ENCODE measurements around the gene RRAGD.

RRAGD gene

DNA sequence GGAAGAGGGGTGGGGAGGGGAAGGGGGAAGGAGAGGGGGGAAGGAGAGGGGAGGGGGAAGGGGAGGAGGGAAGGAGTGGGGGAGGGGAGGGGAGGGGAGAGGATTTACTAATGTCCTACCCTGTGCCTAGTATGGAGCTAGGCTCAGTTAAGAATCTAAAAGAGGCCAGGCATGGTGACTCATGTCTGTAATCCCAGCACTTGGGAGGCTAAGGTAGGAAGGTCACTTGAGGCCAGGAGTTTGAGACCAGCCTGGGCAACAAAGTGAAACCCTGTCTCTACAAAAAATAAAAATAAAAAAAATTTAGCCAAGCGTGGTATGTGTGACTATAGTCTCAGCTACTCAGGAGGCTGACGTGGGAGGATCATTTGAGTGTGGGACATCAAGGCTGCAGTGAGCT lies 72.5 kb downstream of the RRAGD start:
- DNase-seq: no peak

DNA sequence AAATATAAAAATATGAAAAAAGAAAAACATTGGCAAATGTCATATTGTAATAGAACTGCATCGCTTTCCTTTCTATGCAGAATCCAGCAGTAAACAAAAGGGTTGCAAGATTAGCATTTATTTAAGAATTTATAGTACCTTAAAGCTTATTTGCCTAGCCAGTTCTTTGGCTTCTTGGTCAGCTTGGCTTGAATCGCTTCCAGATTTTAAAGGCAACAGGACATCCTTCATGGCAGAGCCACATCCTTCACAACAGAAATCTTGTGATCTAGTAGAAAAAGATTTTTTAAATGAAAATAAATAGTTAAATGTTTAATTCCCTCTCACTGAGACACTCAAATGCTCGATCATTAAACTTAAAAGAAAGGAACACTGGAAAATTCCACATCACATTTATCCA lies 76.9 kb downstream of the RRAGD start:
- no peak for DNase-seq

DNA sequence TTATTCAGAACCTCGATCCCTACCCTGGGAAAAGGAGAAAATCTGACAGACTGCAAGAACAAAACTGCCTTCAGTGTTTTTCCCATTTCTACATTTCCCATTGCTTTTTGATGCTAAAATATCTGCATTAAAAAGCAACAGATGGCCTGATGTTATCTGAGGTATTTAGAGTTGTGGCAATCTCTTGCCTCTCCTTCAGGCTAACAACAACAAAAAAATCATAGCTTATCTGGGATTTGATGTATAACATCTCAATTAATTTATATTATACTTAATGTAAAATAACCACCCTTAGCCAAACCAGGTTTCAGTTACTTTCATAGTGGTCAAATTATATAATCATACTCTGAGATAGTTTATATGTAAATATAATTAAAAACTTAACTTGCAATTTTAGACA lies 81.2 kb downstream of the RRAGD start:
- DNase-seq: no peak

DNA sequence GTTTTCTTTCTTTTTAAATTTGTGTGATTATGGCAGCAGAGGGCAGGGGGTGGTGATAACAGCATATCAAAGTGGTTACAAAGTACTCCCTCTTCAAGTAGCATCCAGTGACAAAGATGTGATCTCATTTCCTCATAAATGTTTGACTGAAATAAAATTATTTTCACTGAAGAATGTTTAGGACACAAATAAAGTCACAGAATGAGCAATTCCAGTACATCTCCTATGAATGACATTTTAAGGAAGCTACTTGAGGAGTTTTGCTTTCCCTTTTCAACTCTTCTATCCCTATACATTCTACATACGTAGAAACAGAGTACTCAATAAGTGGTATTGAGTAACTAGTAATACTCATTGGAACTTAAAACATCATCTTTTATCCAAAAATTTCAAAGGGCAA lies 83.1 kb downstream of the RRAGD start:
- DNase-seq: no peak

DNA sequence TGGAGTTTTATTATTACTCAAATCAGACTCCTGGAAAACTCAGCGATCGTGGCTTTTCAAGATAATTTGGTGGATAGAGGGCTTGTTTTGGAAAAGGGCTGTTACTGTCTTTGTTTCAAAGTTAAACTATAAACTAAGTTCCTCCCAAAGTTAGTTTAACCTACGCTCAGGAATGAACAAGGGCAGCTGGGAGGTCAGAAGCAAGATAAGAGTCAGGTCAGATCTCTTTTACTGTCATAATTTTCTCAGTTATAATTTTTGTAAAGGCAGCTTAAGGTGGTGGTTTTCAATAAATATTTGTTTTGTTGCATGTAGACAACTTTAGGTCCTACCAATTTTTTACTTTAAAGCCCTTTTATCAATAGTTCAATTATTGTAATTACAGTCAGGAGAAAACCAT lies 87.8 kb downstream of the RRAGD start:
- no peak for DNase-seq

DNA sequence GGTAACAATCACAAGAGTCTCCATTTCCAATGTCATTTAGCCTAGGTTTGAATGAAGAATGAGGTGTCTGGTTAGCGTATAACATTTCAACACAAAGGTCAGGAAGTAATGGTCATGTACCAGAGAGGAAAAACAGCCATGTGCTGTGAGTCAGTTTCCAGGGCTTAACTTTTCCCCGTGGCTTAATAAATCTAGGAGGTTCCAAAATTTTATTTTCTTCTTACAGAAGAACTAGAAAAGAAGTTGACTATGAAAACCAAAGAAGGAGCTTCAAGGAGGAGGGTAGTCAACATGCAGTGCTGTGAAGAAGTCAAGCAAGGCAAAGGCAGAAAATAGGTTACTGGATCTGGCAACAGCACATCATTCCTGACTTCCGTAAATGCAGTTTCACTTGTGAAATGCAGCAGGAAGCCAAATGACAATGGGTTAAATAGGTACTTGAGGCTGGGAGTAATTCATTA lies 88.5 kb downstream of the RRAGD start:
- DNase-seq: no peak

DNA sequence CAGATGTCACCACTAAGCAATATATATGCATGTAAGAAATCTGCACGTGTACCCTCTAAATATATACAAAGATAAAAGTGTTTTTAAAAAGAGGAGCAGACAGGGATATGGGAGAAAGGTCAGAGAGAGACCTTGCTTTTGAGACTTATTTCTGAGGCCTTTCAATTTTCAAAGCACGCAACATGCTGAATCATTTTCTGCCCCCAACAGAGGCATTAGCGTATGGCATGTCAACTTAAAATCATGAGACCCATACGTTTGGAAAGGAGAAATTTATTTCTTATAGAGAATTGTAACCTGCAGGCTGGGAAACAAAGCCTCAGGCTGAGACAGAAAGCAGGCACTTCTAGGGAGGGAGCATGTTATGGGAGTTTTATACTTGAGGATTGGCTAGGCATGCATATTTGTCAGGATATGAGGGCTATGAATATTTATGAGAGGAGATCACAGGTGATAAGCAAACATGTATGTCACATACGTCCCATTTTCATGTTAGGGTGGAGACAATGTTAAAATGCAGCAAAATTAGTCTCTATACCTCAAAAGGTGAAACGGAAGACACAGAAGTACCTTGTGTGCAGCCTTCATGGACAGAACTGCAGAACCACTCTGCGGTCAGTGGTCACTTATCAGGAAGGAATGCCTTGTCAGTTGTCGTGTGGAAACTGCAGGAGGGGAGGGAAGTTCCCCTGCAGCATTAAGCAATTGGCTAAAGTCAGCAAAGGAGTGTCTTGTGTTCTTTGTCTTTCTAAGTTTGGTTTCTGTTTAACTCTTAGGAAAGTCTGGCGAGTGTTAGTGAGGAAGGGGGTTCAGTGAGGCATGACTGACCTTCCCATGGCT lies 90.7 kb downstream of the RRAGD start:
- peak; percentile 78 for DNase-seq

DNA sequence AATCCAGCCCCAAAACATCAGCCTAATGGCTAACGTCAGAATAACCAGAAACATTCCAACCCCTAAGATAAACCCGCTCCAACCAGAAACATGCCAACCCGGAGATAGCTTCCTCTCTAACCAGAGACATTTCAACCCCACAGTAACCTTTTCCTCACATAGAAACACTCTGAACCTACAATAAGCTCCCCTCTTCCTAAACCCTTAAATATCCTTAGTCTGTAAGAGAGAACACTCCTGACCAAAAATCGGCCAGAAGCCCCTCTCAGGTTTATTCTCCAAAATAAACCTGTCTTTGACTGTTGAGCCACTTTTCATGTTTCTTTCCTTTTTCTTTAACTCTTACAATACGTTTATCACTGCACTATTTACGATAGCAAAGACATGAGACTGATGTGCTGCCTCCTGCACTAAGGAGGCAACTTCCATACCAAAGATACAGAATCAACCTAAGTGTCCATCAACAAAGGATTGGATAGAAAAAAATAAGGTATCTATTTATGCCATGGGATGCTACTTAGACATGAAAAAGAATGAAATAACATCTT lies 92.0 kb downstream of the RRAGD start:
- DNase-seq: no peak

DNA sequence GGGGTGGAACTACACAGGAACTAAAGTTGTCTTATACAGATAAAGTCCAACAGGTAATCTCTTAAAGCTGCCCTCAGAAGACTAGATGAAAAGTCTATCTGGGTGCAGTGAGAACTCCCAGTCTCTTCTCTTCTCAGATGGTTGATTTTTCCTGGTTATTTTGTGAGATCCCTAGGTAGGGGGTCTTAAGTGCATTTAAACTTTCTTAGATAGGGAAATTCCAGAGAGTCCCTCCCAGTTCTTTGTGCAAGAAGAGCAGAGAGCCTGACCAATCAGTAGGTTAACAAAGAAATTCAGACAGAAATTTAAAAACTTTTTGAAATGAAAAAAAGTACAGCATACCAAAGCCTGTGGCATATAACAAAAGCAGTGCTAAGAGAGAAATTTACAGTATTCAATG lies 95.0 kb downstream of the RRAGD start:
- DNase-seq: no peak

DNA sequence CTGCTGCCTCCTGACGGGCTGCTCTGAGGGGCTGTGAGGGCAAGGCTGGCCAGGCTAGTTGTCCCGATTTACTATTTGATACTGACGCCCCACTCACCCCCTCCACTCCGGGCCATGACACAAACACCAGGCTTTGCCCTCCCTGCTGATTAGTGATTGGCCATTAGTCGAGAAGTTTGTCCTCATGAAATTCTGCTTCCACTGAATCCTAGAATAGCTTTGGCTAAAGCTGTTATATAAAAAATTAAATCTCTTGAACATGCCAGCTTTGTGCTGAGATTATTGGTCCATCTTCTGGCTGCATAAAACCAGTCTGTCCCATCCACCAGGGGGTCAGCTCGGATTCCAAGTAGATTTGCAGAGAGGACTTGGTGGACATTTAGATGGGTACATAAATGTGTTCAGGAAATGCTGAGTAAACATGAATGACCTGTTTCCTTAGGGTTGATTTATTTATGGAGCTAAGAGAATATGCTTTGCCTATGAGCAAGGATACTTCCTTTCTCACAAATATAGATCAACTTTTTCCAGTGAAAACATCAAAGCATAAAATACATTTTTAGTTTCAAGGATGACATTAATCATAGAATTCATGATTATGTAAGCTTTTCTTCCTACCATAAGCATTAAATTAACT lies 96.7 kb downstream of the RRAGD start, which contains the start of gene GABRR2:
Gene GABRR2 (minus strand): TSS at position 51 of the 637 bp plus-strand sequence. CDS start 134 bp downstream, outside the sequence.
- DNase-seq: no peak

DNA sequence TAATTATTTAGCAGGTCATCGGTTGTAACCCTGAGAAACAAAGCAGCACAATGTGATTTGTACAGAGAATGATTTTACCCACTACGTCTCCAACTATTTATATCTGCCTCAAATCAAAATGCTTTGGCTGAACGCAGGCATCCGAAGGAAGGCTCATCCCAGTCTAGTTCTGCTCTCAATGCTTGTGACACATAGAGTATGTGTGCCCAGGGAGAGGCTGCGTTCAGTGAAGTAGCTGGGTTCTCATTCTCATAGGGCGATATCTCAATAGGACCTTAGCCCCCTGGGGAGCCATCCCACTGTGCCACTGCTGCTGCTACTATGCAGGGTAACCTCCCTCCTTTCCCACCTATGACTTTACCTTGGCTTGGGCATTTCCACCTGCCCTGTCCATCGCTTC lies 97.4 kb downstream of the RRAGD start:
- DNase-seq: no peak

Measured in hematopoietic multipotent progenitor cell treated with erythropoietin and hydrocortisone succinate and interleukin-3 and kit ligand, for 6 days (in vitro differentiated cells).